WTC11 (cell line): Measurements from ENCODE around the gene MDGA2. TPM values are rescaled to one million over a fixed set of nuclear protein-coding genes. Genes with fewer than 3 reads are reported as not detected.

Experiments
- ATAC-seq: fragments of 200-7000 bp; cut with Tn5 transposase; 2 replicates; pipeline ENCODE4 v1.10.0; 2021; ENCODE audit warnings: mild to moderate bottlenecking, moderate library complexity
- CTCF ChIA-PET: fragments of 300-600 bp; sonication (Branson Sonifier 250); formaldehyde crosslinking; loops from one replicate; lab custom pipeline; 2021; ENCODE audit warnings: antibody characterized with exemption; lab: Charles Lee
- POLR2A ChIA-PET: fragments of 350-600 bp; sonication (Branson Sonifier 250); formaldehyde crosslinking; loops from one replicate; lab custom pipeline; 2021; ENCODE audit warnings: antibody characterized with exemption; lab: Charles Lee
- DNase-seq: peaks from one replicate; pipeline ENCODE4 v3.0.0; 2021; ENCODE audit warnings: low spot score
- H3K27ac Mint-ChIP-seq: 2 replicates; pipeline ENCODE4 v1.8.0; 2021; ENCODE audit warnings: mixed read lengths
- H3K27me3 Mint-ChIP-seq: 2 replicates; pipeline ENCODE4 v1.8.0; 2021; ENCODE audit warnings: low read depth, mild to moderate bottlenecking, moderate library complexity, mixed read lengths
- H3K36me3 Mint-ChIP-seq: 2 replicates; pipeline ENCODE4 v1.8.0; 2021; ENCODE audit warnings: mixed read lengths
- H3K4me1 Mint-ChIP-seq: 2 replicates; pipeline ENCODE4 v1.8.0; 2022; ENCODE audit warnings: mixed read lengths
- H3K4me3 Mint-ChIP-seq: 2 replicates; pipeline ENCODE4 v1.8.0; 2021; ENCODE audit warnings: mild to moderate bottlenecking, moderate library complexity, mixed read lengths
- H3K9me3 Mint-ChIP-seq: 2 replicates; pipeline ENCODE4 v1.8.0; 2021; ENCODE audit warnings: mixed read lengths
- AFF4 ChIP-seq: sonication (generic); formaldehyde crosslinking; IDR thresholded peaks from 2 replicates; pipeline ENCODE4 v1.8.1; 2023; ENCODE audit warnings: mild to moderate bottlenecking, missing genetic modification reagents, borderline replicate concordance
- ATF2 ChIP-seq: sonication (generic); formaldehyde crosslinking; IDR thresholded peaks from 2 replicates; pipeline ENCODE4 v1.8.1; 2022; ENCODE audit warnings: low read depth, missing genetic modification reagents, borderline replicate concordance
- CTCF ChIP-seq: fragments of 200-600 bp; IDR thresholded peaks from 2 replicates; pipeline ENCODE4 v1.8.0; 2022; ENCODE audit warnings: antibody characterized with exemption
- ERG ChIP-seq: fragments of 250-450 bp; sonication (Bioruptor Pico); IDR thresholded peaks from 2 replicates; pipeline ENCODE4 v1.8.0; 2021; ENCODE audit warnings: mild to moderate bottlenecking
- FOXP1 ChIP-seq: sonication (generic); formaldehyde crosslinking; IDR thresholded peaks from 2 replicates; pipeline ENCODE4 v1.8.0; 2022; ENCODE audit warnings: missing genetic modification reagents, mild to moderate bottlenecking, moderate library complexity, borderline replicate concordance
- HMGA2 ChIP-seq: fragments of 250-450 bp; sonication (Bioruptor Pico); IDR thresholded peaks from 2 replicates; pipeline ENCODE4 v1.4.0; 2021; ENCODE audit warnings: mild to moderate bottlenecking, moderate library complexity
- IRF1 ChIP-seq: sonication (generic); formaldehyde crosslinking; IDR thresholded peaks from 2 replicates; pipeline ENCODE4 v1.8.0; 2023; ENCODE audit warnings: missing genetic modification reagents
- KAT7 ChIP-seq: sonication (generic); formaldehyde crosslinking; IDR thresholded peaks from 2 replicates; pipeline ENCODE4 v1.8.1; 2023; ENCODE audit warnings: missing genetic modification reagents, mild to moderate bottlenecking, borderline replicate concordance
- MXD4 ChIP-seq: fragments of 250-450 bp; sonication (Bioruptor Pico); IDR thresholded peaks from 2 replicates; pipeline ENCODE4 v1.8.0; 2021; ENCODE audit warnings: mild to moderate bottlenecking, moderate library complexity, borderline replicate concordance
- NFYB ChIP-seq: sonication (generic); formaldehyde crosslinking; conservative IDR thresholded peaks from 2 replicates; pipeline ENCODE4 v1.8.0; 2022; ENCODE audit warnings: low read depth, missing genetic modification reagents
- PRDM15 ChIP-seq: sonication (generic); formaldehyde crosslinking; IDR thresholded peaks from 2 replicates; pipeline ENCODE4 v1.8.0; 2022; ENCODE audit warnings: missing genetic modification reagents
- ZNF281 ChIP-seq: sonication (generic); formaldehyde crosslinking; IDR thresholded peaks from 2 replicates; pipeline ENCODE4 v1.8.0; 2023; ENCODE audit warnings: mild to moderate bottlenecking, missing genetic modification reagents
- ZNF317 ChIP-seq: sonication (generic); formaldehyde crosslinking; IDR thresholded peaks from 2 replicates; pipeline ENCODE4 v1.8.1; 2023; ENCODE audit warnings: low read depth, mild to moderate bottlenecking, moderate library complexity, missing genetic modification reagents, borderline replicate concordance
- ZSCAN18 ChIP-seq: fragments of 250-450 bp; sonication (Bioruptor Pico); IDR thresholded peaks from 2 replicates; pipeline ENCODE4 v2.1.2; 2022; ENCODE audit warnings: mild to moderate bottlenecking, moderate library complexity
- total RNA-seq: library from RNA; stranded (reverse); gene quantifications from 3 replicates; pipeline ENCODE4 v1.2.3, GENCODE V29; 2021

Gene MDGA2
- total RNA-seq, 1 experiment from 2014 or later = 4.9 TPM

- Mint-ChIP-seq H3K27me3 (no peaks in the 10 kb centered on the region; the same call in 1 of the 2 replicates), H3K4me3 (no peak overlapping the region), H3K9me3 (peaks cover 15% of the 10 kb centered on the region), H3K36me3 (peaks cover 4% of the 10 kb centered on the region), H3K4me1 (peaks cover 16% of the 10 kb centered on the region), H3K27ac (no peak overlapping the region)
- TF ChIP-seq ATF2 (CRISPR knock-in tag) = no peak
- TF ChIP-seq ZSCAN18 (CRISPR knock-in tag) = no peak
- TF ChIP-seq HMGA2 (CRISPR knock-in tag) = no peak
- TF ChIP-seq PRDM15 = no peak
- no peak for TF ChIP-seq FOXP1 (CRISPR knock-in tag)
- no peak for TF ChIP-seq NFYB (CRISPR knock-in tag)
- no peak for TF ChIP-seq ZNF281
- ChIA-PET CTCF (no interaction called here), POLR2A (no interaction called here)
- ATAC-seq (no peak), DNase-seq (no peak)
Observed at GRCh38 chr14:47273939-47274338, 401.5 kb downstream of the MDGA2 start.

GRCh38 chr14:47270715-47271114 lies 404.7 kb downstream of the MDGA2 start:
- no peak overlapping the region for H3K27ac Mint-ChIP-seq
- no peaks in the 10 kb centered on the region; the same call in 1 of the 2 replicates for H3K27me3 Mint-ChIP-seq
- peaks cover 2% of the 10 kb centered on the region; the same call in 1 of the 2 replicates for H3K36me3 Mint-ChIP-seq
- ChIA-PET CTCF (no interaction called here), POLR2A (no interaction called here)
- no peak overlapping the region for H3K4me3 Mint-ChIP-seq
- peaks cover 5% of the 10 kb centered on the region; the same call in 1 of the 2 replicates for H3K4me1 Mint-ChIP-seq
- DNase-seq = no peak
- H3K9me3 Mint-ChIP-seq = peaks cover 17% of the 10 kb centered on the region
- ATAC-seq = no peak
- TF ChIP-seq FOXP1 (CRISPR knock-in tag) (no peak), MXD4 (CRISPR knock-in tag) (no peak), AFF4 (CRISPR knock-in tag) (no peak), ZNF317 (CRISPR knock-in tag) (no peak), CTCF (no peak), ERG (CRISPR knock-in tag) (no peak), IRF1 (CRISPR knock-in tag) (no peak), KAT7 (CRISPR knock-in tag) (no peak)
